ENCODE results near the gene POU2F1. TPM values are rescaled to one million over a fixed set of nuclear protein-coding genes. Genes with fewer than 3 reads are reported as not detected.

The POU2F1 gene
- total and polyA plus RNA-seq, 12 donors: 3.2 to 52.5 (median 12.6) TPM

- Histone ChIP-seq H3K27me3 (peaks cover 6% of the 10 kb centered on the region), H3K9me3 (replicated peaks in 1 of 3) (no peaks in the 10 kb centered on the region), H3K36me3 (replicated peaks in 1 of 2) (no peaks in the 10 kb centered on the region), H3K27ac (no peak overlapping the region), H3K4me3 (no peak overlapping the region), H3K4me1 (replicated peaks in 1 of 2) (no peaks in the 10 kb centered on the region)
- no peak for DNase-seq
- intact Hi-C loops (cut with DNase I): no loop called here
- 84 to 89% (median 86%) methylated on average over 10 of the region's 10 CpGs for WGBS, 4 donors
- TF ChIP-seq POLR2A (IDR thresholded peaks at IDR 0.05) (no peak), CTCF (IDR thresholded peaks at IDR 0.05) (no peak)
These were observed 252.3 kb downstream of the POU2F1 start for GRCh38 chr1:167472752-167473521.

GRCh38 chr1:167473761-167474160 is 253.1 kb downstream of the POU2F1 start:
- TF ChIP-seq POLR2A (IDR thresholded peaks at IDR 0.05) (no peak), CTCF (IDR thresholded peaks at IDR 0.05) (no peak)
- intact Hi-C loops (cut with DNase I): no loop called here
- no peaks in the 10 kb centered on the region for H3K4me1 ChIP-seq (replicated peaks in 1 of 2)
- no peak for DNase-seq
- no peaks in the 10 kb centered on the region for H3K36me3 ChIP-seq (replicated peaks in 1 of 2)
- peaks cover 6% of the 10 kb centered on the region for H3K27me3 ChIP-seq
- no peak overlapping the region for H3K27ac ChIP-seq
- WGBS, 4 donors: 52 to 59% (median 53%) methylated on average over 5 of the region's 5 CpGs
- H3K9me3 ChIP-seq (replicated peaks in 1 of 3): no peaks in the 10 kb centered on the region
- no peak overlapping the region for H3K4me3 ChIP-seq

- intact Hi-C loops (cut with DNase I): no loop called here
- H3K27ac ChIP-seq: no peak overlapping the region
- no peaks in the 10 kb centered on the region for H3K4me1 ChIP-seq (replicated peaks in 1 of 2)
- WGBS, 4 donors: 74 to 91% (median 82%) methylated on average over 5 of the region's 5 CpGs
- no peak overlapping the region for H3K4me3 ChIP-seq
- TF ChIP-seq POLR2A (IDR thresholded peaks at IDR 0.05) (no peak), CTCF (IDR thresholded peaks at IDR 0.05) (no peak)
- no peaks in the 10 kb centered on the region for H3K9me3 ChIP-seq (replicated peaks in 1 of 3)
- no peak for DNase-seq
- no peaks in the 10 kb centered on the region for H3K36me3 ChIP-seq (replicated peaks in 1 of 2)
- peaks cover 6% of the 10 kb centered on the region for H3K27me3 ChIP-seq
These were observed 253.5 kb downstream of the POU2F1 start for GRCh38 chr1:167474191-167474641.

GRCh38 chr1:167476061-167476460 is 255.4 kb downstream of the POU2F1 start:
- TF ChIP-seq CTCF (IDR thresholded peaks at IDR 0.05) (no peak), POLR2A (IDR thresholded peaks at IDR 0.05) (no peak)
- DNase-seq: no peak
- Histone ChIP-seq H3K27ac (no peak overlapping the region), H3K4me1 (replicated peaks in 1 of 2) (no peaks in the 10 kb centered on the region), H3K9me3 (replicated peaks in 1 of 3) (no peaks in the 10 kb centered on the region), H3K36me3 (replicated peaks in 1 of 2) (no peaks in the 10 kb centered on the region), H3K27me3 (peaks cover 6% of the 10 kb centered on the region), H3K4me3 (no peak overlapping the region)
- intact Hi-C loops (cut with DNase I): no loop called here
- WGBS, 4 donors: 96 to 100% (median 96%) methylated on average over 2 of the region's 2 CpGs

Other genes starting within 250 kb of the POU2F1 start
- 1 to 10 TPM in 1 of 9 donors, under 1 TPM in 6, not detected in 2; 0.07 to 1.1 (median 0.44) TPM for gene ILDR2, start 245.3 kb upstream of the POU2F1 start, total RNA-seq
- gene ILDR2, start 245.3 kb upstream of the POU2F1 start, polyA plus RNA-seq: under 1 TPM; 0.07 to 0.24 (median 0.08) TPM
- not detected for gene MAEL, start 231.6 kb upstream of the POU2F1 start, total RNA-seq
- gene MAEL, start 231.6 kb upstream of the POU2F1 start, polyA plus RNA-seq: under 1 TPM in 1 of 3 donors, not detected in 2; 0.17 TPM
- gene GPA33, start 130.5 kb upstream of the POU2F1 start, total RNA-seq: under 1 TPM in 4 of 9 donors, not detected in 5; 0.12 to 0.79 (median 0.31) TPM
- under 1 TPM in 2 of 3 donors, not detected in 1; 0.03 to 0.16 TPM for gene GPA33, start 130.5 kb upstream of the POU2F1 start, polyA plus RNA-seq
- 1 to 10 TPM in 2 of 9 donors, under 1 TPM in 7; 0.11 to 1.3 (median 0.69) TPM for gene STYXL2, start 126.8 kb upstream of the POU2F1 start, total RNA-seq
- gene STYXL2, start 126.8 kb upstream of the POU2F1 start, polyA plus RNA-seq: under 1 TPM in 2 of 3 donors, not detected in 1; 0.08 to 0.20 TPM

All from adrenal gland (tissue), 12 donors.